Hepatocyte (in vitro differentiated cells): ENCODE measurements around the gene SLC4A11. TPM values are rescaled to one million over a fixed set of nuclear protein-coding genes. Genes with fewer than 3 reads are reported as not detected.

Source experiments
- DNase-seq: peaks from one replicate; pipeline ENCODE4 v3.0.0-alpha.2; 2016; ENCODE audit warnings: low spot score
- H2AFZ ChIP-seq: fragments of 200-600 bp; sonication (generic); 2 replicates; pipeline ENCODE4 v1.6.0; 2016; ENCODE audit warnings: antibody characterized with exemption, mild to moderate bottlenecking
- H3K27ac ChIP-seq: fragments of 200-600 bp; sonication (generic); 2 replicates; pipeline ENCODE4 v1.5.1; 2016; ENCODE audit warnings: mild to moderate bottlenecking
- H3K27me3 ChIP-seq: fragments of 200-600 bp; sonication (generic); 2 replicates; pipeline ENCODE4 v1.6.1; 2016
- H3K36me3 ChIP-seq: fragments of 200-600 bp; sonication (generic); replicated peaks from 2 replicates; pipeline ENCODE4 v1.5.1; 2016; ENCODE audit warnings: low read depth; ENCODE audit not compliant: insufficient read depth
- H3K4me1 ChIP-seq: fragments of 200-600 bp; sonication (generic); 2 replicates; pipeline ENCODE4 v1.5.1; 2016; ENCODE audit warnings: mild to moderate bottlenecking, moderate library complexity; ENCODE audit not compliant: insufficient read depth
- H3K4me2 ChIP-seq: fragments of 200-600 bp; sonication (generic); 2 replicates; pipeline ENCODE4 v1.6.0; 2016
- H3K4me3 ChIP-seq: fragments of 200-600 bp; sonication (generic); 2 replicates; pipeline ENCODE4 v1.5.1; 2016; ENCODE audit warnings: mild to moderate bottlenecking
- H3K79me2 ChIP-seq: fragments of 200-600 bp; sonication (generic); 2 replicates; pipeline ENCODE4 v1.6.0; 2017; ENCODE audit warnings: mild to moderate bottlenecking
- H3K9me2 ChIP-seq: fragments of 200-600 bp; sonication (generic); replicated peaks from 2 replicates; pipeline ENCODE4 v1.6.0; 2017; ENCODE audit warnings: mild to moderate bottlenecking; ENCODE audit not compliant: insufficient read depth
- H3K9me3 ChIP-seq: fragments of 200-600 bp; sonication (generic); 2 replicates; pipeline ENCODE4 v1.5.1; 2016; ENCODE audit warnings: low read depth, mild to moderate bottlenecking
- H4K20me1 ChIP-seq: fragments of 200-600 bp; sonication (generic); 2 replicates; pipeline ENCODE4 v1.6.0; 2016; ENCODE audit warnings: mild to moderate bottlenecking; ENCODE audit not compliant: insufficient read depth, poor library complexity, severe bottlenecking
- CTCF ChIP-seq: fragments of 200-600 bp; sonication (generic); IDR thresholded peaks from 2 replicates; pipeline ENCODE4 v1.5.1; 2016; ENCODE audit warnings: antibody characterized with exemption, mild to moderate bottlenecking; ENCODE audit not compliant: poor library complexity
- EZH2 ChIP-seq: fragments of 200-600 bp; sonication (generic); IDR thresholded peaks from 2 replicates; pipeline ENCODE4 v1.6.1; 2016; ENCODE audit warnings: antibody characterized with exemption, mild to moderate bottlenecking, borderline replicate concordance
- EZH2phosphoT487 ChIP-seq: fragments of 200-600 bp; sonication (generic); IDR thresholded peaks from one replicate; pipeline ENCODE4 v1.6.1; 2018; ENCODE audit warnings: antibody characterized with exemption, mild to moderate bottlenecking, low read depth, moderate library complexity; ENCODE audit not compliant: unreplicated experiment, severe bottlenecking
- WGBS: methylation state at CpG from one replicate; pipeline ENCODE4 v1.1.6; 2016; ENCODE audit warnings: low lambda C conversion rate; ENCODE audit errors: missing lambda C conversion rate; 5-methylcytosine and 5-hydroxymethylcytosine counted together
- polyA plus RNA-seq: library from polyadenylated mRNA; unstranded; fragments of >200 nt; fragmentation: Nextera tagmentation; extraction: Ambion mirVana; gene quantifications from 2 replicates; pipeline ENCODE4 v1.2.1, GENCODE V29; 2016
- total RNA-seq: library from RNA; depleted of rRNA; stranded (reverse); fragments of >200 nt; gene quantifications from 2 replicates; pipeline ENCODE4 v1.2.3, GENCODE V29; 2014

The SLC4A11 gene
- total and polyA plus RNA-seq, 2 experiments from 2014 or later: 0.37 to 1.3 TPM

DNA sequence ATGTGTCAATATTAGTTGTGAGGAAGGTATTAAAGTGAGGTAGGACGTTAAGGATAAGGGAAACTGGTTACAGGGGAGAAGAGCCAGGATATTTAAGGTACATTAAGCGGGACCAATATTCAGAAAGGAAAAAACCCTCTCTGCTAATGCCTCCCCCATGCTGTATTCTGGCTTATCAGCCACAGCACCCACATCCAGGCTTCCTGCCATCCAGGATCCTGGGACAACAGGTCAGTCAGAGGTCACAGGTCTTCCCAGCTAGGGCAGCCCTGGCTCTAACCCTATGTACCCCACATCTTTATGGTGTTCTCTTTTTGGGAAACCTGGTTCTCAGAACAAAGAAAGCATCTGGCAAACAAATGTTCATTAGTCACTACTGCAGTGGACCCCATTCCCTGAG lies 39.8 kb downstream of the SLC4A11 start:
- Histone ChIP-seq H3K4me1 (peaks cover 11% of the 10 kb centered on the region), H3K27ac (no peak overlapping the region), H4K20me1 (no peaks in the 10 kb centered on the region), H3K27me3 (no peaks in the 10 kb centered on the region), H3K9me3 (no peaks in the 10 kb centered on the region), H3K79me2 (peaks cover 24% of the 10 kb centered on the region), H3K9me2 (no peaks in the 10 kb centered on the region), H3K36me3 (no peaks in the 10 kb centered on the region), H3K4me2 (no peak overlapping the region), H3K4me3 (no peak overlapping the region), H2AFZ (no peak overlapping the region)
- 75% methylated on average over 2 of the region's 2 CpGs for WGBS
- no peak for DNase-seq
- no peak for TF ChIP-seq EZH2phosphoT487
- no peak for TF ChIP-seq EZH2
- no peak for TF ChIP-seq CTCF

DNA sequence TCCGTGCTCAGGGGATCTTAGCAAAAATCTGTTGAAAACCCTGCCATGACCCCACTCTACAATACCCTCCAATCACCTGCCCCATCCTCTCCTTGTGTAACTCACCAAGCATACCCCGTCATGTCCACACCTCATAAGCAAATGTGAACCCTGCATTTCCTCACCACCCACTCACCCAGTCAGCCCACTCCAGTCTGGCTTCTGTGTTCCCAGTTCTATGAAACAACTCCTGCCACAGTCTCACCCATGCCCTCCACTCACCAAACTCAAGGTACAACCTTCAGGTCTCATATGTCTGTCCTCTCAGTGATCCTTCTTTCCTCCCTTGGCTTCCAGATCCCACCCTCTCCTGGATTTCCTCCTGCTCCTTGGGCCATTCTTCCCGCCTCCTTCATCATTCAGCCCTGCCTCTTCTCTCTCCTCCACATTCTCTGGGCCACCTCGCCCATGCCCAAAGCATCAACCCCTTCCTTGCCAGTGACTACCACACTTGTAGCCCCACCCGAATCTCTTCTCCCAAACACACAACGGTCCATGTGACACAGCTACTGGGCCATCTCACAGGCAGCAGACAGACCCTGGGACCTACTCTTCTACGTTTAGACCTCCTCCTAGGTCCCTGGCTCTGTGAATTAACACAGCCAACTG lies 43.3 kb downstream of the SLC4A11 start:
- no peaks in the 10 kb centered on the region for H3K36me3 ChIP-seq

DNA sequence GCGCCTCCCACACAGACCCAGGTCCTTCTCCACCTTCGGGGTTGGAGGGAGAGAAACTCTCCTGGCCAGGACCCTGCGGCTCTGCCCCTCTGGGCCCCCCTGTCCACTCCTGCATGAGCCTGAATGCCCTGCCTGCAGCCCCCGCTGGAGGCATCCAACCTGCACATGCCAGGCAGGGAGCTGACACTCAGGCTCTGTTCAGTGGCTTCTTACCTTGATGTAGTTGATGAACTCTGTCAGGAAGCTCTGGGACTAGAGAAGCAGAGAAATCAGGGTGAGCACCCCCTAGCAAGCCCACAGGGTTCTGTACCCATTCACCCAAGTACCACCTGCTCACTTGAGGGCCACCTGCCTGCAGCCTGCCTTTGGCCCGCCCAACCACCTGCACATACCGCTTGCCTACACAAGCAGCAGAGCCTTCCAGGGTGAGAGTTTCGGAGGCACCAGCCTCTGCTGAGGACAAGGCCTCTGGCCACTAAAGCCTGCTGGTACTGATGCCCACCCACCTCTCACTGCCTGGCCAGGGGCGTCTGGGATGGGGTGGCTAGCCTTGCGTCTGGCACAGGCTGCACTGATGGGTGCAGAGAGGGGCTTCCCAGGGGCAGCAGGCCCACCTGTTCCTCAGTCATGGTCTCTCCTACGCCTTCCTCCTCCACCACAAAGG lies 44.2 kb downstream of the SLC4A11 start:
- no peaks in the 10 kb centered on the region for H3K36me3 ChIP-seq
- TF ChIP-seq CTCF (no peak), EZH2phosphoT487 (no peak), EZH2 (no peak)
- no peak for DNase-seq

More for the DNA sequence above, 43.3 kb downstream of the SLC4A11 start:
- no peaks in the 10 kb centered on the region for H3K79me2 ChIP-seq
- DNase-seq: no peak
- 96% methylated on average over 7 of the region's 7 CpGs for WGBS
- H3K9me3 ChIP-seq: no peaks in the 10 kb centered on the region
- H3K4me1 ChIP-seq: no peaks in the 10 kb centered on the region
- TF ChIP-seq CTCF (no peak), EZH2phosphoT487 (no peak), EZH2 (no peak)
- H3K27ac ChIP-seq: no peak overlapping the region
- H3K27me3 ChIP-seq: no peaks in the 10 kb centered on the region
- no peaks in the 10 kb centered on the region for H3K9me2 ChIP-seq
- no peak overlapping the region for H3K4me2 ChIP-seq
- H2AFZ ChIP-seq: no peak overlapping the region
- H4K20me1 ChIP-seq: no peaks in the 10 kb centered on the region
- H3K4me3 ChIP-seq: no peak overlapping the region

More for the DNA sequence above, 44.2 kb downstream of the SLC4A11 start:
- H3K27me3 ChIP-seq: no peaks in the 10 kb centered on the region
- no peaks in the 10 kb centered on the region for H3K79me2 ChIP-seq
- WGBS: 95% methylated on average over 10 of the region's 10 CpGs
- H2AFZ ChIP-seq: no peak overlapping the region
- no peaks in the 10 kb centered on the region for H3K4me1 ChIP-seq
- H3K4me2 ChIP-seq: no peak overlapping the region
- no peaks in the 10 kb centered on the region for H3K9me2 ChIP-seq
- no peak overlapping the region for H3K4me3 ChIP-seq
- no peaks in the 10 kb centered on the region for H4K20me1 ChIP-seq
- no peak overlapping the region for H3K27ac ChIP-seq
- H3K9me3 ChIP-seq: no peaks in the 10 kb centered on the region
